ENCODE data around the gene MAP2K5.
A peak's percentile ranks its signal among the peaks of the same experiment; 100 is the strongest.

MAP2K5 gene

DNA sequence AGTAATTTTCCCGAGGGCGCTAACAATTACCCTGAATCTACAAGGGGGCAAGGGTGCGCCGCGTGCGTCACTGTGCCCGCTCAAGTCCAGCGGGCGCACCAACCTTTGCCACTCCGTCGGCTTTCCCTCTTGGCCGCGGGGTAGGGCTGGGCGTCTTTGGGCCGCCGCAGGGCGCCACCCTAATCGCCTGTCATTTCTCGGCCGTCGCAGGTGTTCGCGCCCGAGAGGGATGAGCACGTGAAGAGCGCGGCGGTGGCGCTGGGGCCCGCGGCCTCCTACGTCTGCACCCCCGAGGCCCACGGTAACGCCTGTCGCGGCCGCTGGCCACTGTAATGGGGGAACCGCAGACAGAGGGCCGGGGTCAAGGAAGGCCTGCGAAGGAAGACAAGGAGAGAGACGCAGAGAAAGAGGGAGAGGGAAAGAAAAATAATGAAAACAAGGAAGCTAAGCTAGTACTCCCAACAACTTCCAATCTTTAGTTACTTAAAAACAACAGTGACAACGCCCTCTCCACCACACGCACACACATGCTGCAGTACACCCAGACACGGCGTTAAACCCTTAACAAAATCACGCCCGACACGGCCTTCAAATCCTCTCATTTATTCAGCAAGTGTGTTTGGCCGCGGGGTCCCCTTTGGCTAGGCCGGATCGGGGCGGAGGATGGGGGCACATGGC, 286.6 kb downstream of the MAP2K5 start:
- H3K4me3 ChIP-seq (replicated peaks; ENCODE audit: low read depth, low read length) = no peak overlapping the region
- DNase-seq (ENCODE audit: extremely low read depth, low read depth) = no peak

GRCh38 chr15:67829647-67830504, 287.4 kb downstream of the MAP2K5 start:
- DNase-seq (ENCODE audit: extremely low read depth, low read depth) = no peak
- no peak for TF ChIP-seq CTCF (IDR thresholded peaks at IDR 0.05; ENCODE audit: low read depth, low read length, missing control alignments)
- no peak overlapping the region for H3K4me3 ChIP-seq (replicated peaks; ENCODE audit: low read depth, low read length)

More for the DNA sequence above, 286.6 kb downstream of the MAP2K5 start:
- no peak for TF ChIP-seq CTCF (IDR thresholded peaks at IDR 0.05; ENCODE audit: low read depth, low read length, missing control alignments)

- TF ChIP-seq CTCF (IDR thresholded peaks at IDR 0.05; ENCODE audit: low read depth, low read length, missing control alignments) = no peak
- no peak for DNase-seq (ENCODE audit: extremely low read depth, low read depth)
- H3K4me3 ChIP-seq (replicated peaks; ENCODE audit: low read depth, low read length) = no peak overlapping the region
These were observed 288.9 kb downstream of the MAP2K5 start for GRCh38 chr15:67831363-67831762.

DNA sequence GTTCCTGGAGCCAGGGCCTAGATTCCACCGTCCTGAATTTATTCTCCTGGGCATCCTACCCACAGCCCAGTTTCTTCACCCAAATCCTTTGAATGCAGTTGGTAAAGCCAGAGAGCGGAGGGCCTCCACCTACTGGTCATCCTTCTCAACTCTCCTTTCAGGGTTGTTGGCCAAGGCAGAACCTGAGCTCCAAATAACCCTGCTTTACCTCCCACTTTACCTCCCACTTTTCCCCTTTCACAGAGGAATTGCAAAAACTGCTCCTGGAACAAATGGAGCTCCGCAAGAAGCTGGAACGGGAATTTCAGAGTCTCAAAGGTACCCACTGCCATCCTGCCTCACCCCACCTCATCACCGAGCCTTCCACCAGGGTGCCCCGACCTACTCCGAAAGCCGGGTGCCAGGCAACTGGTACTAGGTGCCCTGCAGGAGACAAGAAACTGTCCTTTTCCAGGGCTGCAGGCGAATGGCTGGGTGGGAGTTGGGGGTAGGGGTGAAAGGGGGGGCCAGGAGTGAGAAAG, 289.6 kb downstream of the MAP2K5 start:
- no peak for DNase-seq (ENCODE audit: extremely low read depth, low read depth)
- H3K4me3 ChIP-seq (replicated peaks; ENCODE audit: low read depth, low read length) = no peak overlapping the region
- TF ChIP-seq CTCF (IDR thresholded peaks at IDR 0.05; ENCODE audit: low read depth, low read length, missing control alignments) = peak; percentile 36

DNA sequence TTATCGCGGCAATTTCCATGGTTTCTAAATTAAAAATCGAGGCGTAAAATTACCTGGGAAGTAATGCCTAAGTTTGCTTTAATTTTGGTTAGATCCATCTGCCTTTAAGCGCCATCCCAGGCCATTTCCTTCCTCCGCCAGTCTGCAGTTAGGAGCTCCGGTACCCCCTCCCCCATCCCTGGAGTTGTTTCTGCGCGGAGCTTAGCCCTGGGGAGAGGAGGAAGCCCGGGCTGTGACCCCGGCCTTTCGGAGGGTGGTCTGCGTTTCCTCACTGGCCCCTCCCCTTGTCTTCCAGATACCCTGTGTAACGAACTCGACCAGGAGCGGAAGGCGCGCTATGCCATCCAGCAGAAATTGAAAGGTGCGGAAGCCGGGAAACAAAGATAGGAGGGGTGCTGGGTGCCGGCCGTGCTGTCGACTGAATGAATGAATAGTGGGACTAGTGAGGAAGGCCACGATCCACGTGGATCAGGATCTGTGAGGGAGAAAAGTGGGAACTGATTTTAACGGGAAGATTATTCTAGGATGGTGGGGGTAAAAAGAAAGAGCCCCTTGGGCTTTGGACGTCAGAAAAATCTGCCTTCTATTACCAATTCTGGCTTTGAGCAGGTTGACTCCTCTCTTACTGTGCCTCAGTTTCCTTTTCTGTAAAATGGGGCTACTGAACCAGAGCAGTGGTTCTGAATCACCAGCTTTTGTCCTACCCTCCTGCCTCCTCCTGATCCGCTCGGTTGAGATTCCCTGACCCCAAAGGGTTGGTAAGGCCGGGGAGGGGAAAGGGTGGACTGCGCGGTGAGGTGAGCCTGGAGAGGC, 290.6 kb downstream of the MAP2K5 start:
- TF ChIP-seq CTCF (IDR thresholded peaks at IDR 0.05; ENCODE audit: low read depth, low read length, missing control alignments) = no peak
- no peak overlapping the region for H3K4me3 ChIP-seq (replicated peaks; ENCODE audit: low read depth, low read length)
- DNase-seq (ENCODE audit: extremely low read depth, low read depth) = no peak

DNA sequence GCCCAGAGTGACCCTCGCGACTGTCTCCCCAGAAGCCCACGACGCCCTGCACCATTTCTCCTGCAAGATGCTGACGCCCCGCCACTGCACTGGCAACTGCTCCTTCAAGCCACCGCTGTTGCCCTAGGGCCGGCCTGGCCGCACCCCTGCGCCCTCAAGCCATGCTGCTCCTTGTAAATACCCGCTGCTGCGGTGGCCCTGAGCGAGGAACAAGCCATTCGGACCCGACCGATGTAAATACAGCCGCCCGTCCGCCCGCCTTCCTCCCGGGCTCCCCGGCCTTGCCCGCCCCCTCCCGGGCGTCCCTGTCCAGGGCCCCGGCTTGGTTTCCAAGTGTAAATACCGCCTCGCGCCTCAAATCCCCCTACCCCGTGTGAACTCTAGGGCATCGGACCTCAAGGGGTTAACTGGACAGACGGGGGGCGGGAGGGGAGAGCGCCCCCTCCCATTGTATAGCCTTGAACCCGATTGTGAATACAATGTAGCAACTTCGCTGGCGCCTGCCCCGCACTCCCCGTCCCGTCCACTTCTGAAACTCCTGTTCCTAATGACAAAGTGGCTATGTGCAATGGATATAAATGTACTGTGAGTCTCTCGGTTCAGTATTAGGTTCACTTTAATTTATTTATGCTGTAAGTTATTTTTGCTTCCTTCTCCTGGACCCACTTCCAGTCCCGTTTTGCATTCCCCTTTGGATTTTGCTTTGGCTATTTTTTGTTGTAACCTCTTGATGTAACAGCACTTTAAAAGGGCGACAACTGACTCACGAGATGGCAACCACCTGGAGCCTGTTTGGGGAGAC, 291.4 kb downstream of the MAP2K5 start:
- peak; percentile 58 for TF ChIP-seq CTCF (IDR thresholded peaks at IDR 0.05; ENCODE audit: low read depth, low read length, missing control alignments)
- no peak overlapping the region for H3K4me3 ChIP-seq (replicated peaks; ENCODE audit: low read depth, low read length)
- DNase-seq (ENCODE audit: extremely low read depth, low read depth) = no peak
